PC-3 (cell line): Measurements from ENCODE around the gene REV1.

ENCODE experiments used
- CTCF ChIP-seq: fragments of 300-600 bp; sonication (generic); conservative IDR thresholded peaks from 2 replicates; pipeline ENCODE4 v1.5.1; 2017; ENCODE audit warnings: antibody characterized with exemption, low read depth, mild to moderate bottlenecking, low read length
- EZH2phosphoT487 ChIP-seq: fragments of 300-600 bp; sonication (generic); IDR thresholded peaks from 2 replicates; pipeline ENCODE4 v1.6.1; 2018; ENCODE audit warnings: mild to moderate bottlenecking, antibody characterized with exemption, low read length, borderline replicate concordance

GRCh38 chr2:99469394-99469793, 20.4 kb downstream of the REV1 start:
- TF ChIP-seq CTCF, result no peak
- TF ChIP-seq EZH2phosphoT487, result no peak
